Anterior cingulate cortex (tissue), 58 donors: Measurements from ENCODE around the gene CCDC88C.

ENCODE experiments used
- DNase-seq, 58 donors: peaks; one replicate each; lab custom pipeline; 2025; lab: John Stamatoyannopoulos, UW

The CCDC88C gene

DNA sequence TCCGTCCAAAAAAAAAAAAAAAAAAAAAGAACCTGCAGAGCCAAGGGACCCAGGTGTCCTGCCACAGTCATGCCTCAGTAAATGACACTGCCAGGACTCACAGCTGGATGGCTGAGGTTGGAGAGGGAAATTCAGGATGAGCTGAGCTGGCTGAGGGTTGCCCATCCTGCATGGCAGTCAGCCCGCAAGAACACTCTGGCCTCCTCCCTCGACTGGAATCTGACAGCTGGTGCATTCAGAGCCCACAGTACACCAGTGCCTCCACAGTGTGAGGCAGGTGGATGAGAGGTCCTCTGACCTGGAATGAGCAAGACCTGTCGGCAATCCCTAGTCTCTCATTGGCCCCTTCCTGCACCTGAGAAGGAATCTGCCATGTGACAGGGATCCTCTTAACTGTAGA is 98.7 kb downstream of the CCDC88C start:
- no peak for DNase-seq

DNA sequence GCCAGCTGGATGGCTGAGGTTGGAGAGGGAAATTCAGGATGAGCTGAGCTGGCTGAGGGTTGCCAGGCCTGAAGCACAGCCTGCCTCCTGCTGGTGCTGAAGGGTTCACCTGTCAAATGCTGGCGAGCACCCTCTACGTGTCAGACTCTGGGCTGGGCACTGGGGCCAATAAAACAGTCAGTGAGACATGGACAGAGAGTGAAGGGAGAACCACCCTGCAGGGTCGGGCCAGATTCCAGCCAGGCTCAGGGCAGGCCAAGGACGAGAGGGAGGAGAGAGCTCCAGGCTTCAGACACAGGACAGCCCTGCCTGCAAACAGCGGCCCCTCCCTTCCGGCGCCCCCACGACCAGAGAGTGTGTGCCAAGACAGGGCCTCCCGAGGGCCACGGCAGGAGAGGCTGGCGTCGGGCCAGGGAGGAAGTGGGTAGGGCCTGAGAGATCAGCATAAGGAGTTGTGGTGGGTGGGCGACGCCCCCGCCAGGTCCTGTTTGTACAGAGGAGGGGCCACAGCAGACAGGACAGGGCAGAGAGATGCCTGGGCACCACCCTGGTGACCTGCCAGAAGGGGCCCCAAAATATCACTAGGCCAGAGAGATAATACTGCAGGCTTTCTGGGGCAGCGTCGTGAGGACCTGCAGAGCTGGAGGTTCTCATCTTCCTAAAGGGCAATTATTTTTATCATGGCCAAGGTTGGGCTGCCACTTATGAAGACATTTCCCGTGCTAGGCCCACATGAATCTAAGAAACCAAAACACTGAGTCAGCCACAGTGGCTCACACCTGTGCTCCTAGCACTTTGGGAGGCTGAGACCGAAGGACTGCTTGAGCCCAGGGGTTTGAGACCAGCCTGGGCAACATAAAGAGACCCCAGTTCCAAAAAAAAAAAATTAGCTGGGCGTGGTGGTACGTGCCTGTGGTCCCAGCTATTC is 100.0 kb downstream of the CCDC88C start:
- no peak for DNase-seq

- no peak for DNase-seq
Observed at GRCh38 chr14:91316761-91317160, 100.9 kb downstream of the CCDC88C start.

GRCh38 chr14:91315844-91316267 is 101.8 kb downstream of the CCDC88C start:
- DNase-seq: no peak

DNA sequence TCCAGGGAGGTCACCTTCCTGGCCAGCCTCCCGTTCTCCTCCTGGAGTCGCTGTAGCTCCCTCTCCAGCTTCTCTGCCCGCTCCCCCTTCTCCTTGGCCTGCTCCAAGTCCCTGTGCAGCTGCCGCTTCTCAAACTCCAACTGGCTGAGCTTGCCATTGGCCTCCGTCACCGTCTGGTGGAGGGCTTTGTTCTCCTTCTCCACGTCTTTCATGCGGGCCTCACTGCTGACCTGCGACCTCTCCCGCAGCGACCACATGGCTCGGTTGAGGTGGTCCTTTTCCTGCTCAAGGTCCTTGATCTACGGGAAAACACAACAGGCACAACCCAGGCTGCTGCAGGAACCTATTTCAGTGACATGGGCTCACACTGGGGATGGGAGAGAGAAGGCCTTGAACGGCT is 103.8 kb downstream of the CCDC88C start:
- no peak for DNase-seq

DNA sequence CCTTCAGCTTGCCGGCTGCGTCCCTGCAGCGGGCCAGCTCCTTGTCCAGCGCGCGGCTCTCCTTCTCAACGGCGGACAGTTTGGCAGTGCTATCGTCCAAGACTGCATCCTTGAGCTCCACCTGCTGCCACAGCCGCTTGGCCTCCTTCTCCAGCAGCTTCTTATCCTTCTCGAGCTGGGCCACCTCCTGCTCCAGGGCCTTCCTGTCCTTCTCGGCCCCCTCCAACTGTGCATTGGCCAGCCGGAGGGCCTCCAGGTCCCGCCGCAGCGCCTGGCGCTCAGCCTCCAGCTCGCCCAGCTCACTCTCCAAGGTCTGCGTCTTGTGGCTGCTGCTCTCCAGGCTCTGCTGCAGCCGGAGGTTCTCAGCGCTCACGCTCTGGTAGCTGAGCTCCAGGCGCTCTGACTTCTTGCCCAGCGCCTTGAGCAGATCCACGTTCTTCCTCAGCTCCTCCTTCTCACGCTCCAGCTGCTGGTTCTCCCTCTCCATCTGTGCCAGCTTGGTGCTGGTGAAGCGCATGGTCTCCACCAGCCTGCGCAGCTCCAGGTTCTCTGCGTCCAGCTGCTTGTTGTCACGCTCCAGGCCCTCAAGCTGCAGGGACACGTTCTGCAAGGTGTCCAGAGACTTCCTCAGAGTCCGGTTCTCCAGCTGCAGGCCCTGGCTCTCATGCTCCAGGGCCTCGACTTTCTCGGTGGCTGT is 104.3 kb downstream of the CCDC88C start:
- DNase-seq: no peak

GRCh38 chr14:91311284-91311662 is 106.3 kb downstream of the CCDC88C start:
- no peak for DNase-seq

DNA sequence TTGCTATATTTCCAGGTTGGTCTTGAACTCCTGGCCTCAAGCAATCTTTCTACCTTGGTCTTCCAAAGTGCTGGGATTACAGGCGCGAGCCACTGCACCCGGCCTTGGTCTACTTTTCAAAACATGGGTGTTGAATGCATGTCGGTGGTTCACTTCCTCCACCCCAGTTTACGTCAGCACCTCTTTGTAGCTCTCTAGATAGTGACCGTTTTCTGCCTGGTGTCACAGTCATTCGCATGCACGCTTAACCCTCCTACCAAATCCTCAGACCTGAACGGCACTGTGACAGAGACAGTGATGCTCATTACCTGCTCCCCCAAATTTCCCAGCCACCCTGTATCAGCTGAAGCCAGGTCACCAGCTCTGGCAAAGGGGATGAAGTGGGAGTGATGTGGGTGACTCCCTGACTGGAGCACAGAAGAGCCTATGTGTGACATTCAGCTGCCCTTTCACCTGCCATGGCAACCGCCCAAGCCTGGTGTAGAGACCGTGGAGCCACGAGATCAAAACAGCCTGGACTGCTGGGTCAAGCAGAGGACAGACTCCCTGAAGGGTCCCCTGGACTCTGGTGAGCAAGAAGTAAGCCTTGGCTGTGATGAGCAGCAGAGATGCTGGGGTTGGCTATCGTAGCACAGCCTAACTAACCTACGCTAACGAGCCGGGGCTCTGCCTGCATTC is 106.9 kb downstream of the CCDC88C start:
- no peak for DNase-seq

DNA sequence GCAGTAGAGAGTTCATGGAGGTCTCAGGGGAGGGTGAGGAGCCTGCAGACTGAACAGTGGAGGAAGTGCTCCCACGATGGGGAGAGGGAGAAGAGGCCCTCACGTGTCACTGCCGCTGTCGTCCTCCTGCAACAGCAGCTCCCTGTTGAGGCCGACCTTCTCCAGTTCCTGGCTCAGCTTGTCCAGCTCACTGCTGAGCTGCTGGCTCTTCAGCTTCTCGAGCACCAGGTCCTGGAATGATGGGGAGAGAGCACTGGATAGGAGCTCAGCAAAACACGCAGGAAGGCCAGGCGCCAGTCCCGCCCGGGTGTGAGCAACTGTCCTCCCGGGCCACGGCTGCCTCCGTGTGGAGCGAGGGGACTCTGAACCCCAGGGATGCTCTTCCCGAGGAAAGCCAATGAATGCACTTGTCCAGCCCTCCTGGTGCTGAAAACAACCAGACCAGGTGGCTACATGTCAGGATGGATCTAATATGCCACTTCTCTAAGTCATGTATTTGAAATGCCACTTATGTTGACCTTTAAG is 107.8 kb downstream of the CCDC88C start:
- no peak for DNase-seq

DNA sequence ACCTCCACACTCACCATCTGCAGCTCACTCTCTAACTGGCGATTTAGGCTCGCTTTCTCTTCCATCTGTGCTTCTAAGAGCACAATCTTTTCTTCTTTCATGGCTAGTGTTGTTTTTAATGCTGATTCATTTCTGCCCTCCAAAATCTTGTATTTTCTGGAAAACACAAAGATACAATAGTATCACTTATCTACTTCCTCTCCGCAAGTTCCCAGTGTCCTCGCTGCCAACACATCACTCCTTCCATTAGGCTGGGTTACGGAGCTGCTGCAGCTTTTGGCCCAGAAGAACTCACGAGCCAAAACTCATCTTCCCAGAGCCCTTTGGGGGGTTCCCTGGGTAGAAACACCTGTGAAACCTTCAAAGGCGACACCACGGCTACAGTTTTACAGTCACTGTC is 109.3 kb downstream of the CCDC88C start:
- DNase-seq: no peak

DNA sequence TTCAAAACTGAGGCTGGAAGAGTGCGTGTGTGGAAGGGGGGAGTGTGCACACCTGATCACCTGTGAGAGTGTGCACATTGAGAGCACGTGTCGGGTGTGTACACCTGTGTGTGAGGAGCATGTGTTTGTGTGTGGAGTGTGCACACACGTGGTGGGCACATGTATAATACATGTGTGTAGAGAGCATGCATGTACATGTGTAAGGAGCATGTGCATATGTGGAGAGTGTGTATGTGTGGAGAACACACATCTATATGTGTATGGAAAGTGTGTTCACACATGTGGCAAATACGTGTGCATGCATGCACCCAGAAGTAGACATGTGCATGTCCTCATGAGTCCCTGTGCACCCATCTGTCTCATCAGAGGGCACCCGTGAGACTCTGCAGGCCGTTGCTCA is 110.0 kb downstream of the CCDC88C start:
- no peak for DNase-seq

GRCh38 chr14:91307046-91307445 is 110.6 kb downstream of the CCDC88C start:
- no peak for DNase-seq

- no peak for DNase-seq
Observed at GRCh38 chr14:91306547-91306946, 111.1 kb downstream of the CCDC88C start.

- no peak for DNase-seq
Observed at GRCh38 chr14:91305650-91306431, 111.8 kb downstream of the CCDC88C start.

DNA sequence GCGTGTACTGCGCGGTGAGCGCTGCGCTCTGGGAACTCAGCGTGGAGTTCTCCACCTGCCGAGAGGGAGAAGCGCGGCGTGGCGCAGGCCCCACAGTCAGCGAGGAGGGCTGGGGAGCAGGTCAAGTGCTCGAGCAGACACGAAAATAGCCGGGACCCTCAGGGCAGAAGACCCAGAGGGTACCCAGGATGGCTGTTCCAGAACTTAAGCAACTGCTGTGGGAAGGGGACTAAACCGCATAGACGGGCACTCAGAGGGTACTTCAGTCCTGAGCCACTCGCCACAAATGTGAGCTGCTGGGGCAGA is 113.7 kb downstream of the CCDC88C start:
- no peak for DNase-seq

DNA sequence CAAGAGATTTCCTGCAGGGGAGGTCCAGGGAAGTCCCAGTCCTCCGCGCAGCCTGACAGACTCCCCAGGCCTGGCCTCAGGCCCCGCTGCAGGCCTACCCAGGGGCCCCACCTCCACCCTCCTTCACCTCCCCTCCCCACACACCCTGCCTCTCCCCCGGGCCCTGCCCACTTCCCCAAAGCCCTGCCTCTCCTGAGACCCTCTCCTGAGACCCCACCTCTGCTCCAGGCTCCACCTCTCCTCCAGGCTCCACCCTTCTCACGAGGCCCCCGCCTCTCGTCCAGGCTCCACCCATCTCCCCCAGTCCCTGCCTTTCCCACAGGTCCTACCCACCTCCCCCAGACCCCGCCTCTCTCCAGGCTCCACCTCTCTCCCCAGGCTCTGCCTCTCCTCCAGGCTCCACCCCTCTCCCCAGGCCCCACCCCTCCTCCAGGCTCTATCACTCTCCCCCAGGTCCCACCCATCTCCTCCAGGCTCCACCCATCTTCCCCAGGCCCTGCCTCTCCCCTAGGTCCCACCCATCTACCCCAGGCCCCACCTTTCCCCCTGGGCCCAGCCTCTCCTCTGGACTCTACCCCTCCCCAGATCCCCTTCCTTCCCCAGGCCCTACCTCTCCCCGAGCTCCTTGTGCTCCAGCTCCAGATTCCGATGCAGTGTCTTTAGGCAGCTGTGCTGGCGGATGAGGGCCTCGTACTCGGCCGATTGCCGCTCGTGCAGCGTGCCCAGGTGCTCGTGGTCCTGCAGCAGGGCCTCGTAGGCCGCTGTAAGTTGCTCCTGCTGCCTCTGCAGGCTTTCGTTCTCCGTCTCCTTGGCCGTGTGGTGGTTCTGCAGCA is 114.3 kb downstream of the CCDC88C start:
- DNase-seq: no peak

DNA sequence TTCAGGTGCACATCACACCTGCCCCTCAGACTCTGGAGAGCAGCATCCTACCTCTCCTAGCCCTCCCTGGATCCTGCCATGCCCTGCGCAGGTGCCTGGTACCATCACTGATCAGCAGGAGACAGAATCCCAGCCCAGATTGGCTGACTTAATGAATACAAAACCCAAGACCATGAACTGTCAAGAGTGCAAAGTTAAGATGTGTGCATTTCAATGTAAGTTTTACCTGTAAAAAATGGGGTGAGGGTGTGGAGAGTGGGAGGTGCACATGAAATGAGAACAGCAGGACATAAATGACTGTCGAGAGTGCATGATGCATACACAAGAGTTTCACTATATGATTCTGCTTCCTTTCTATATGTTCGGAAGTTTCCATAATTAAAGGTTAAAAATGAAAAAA is 115.2 kb downstream of the CCDC88C start:
- DNase-seq: no peak

- no peak for DNase-seq
Observed at GRCh38 chr14:91300957-91301356, 116.7 kb downstream of the CCDC88C start.

- no peak for DNase-seq
Observed at GRCh38 chr14:91300283-91300895, 117.2 kb downstream of the CCDC88C start.
